ACC112 (cell line): ENCODE results near the gene ARHGAP31.
"Not testable (repeated sequence)": the region's sequence is repeated elsewhere in the genome, so short reads cannot be mapped to it uniquely, and the experiment has no call there.

Experiments used
- H2AFZ ChIP-seq: fragments of 200-600 bp; sonication (generic); one replicate; pipeline ENCODE4 v1.6.0; 2017; ENCODE audit warnings: antibody characterized with exemption, low read length; ENCODE audit not compliant: unreplicated experiment
- H3K27ac ChIP-seq: fragments of 200-600 bp; sonication (generic); 2 replicates; pipeline ENCODE4 v1.5.1; 2014; ENCODE audit warnings: low read depth, mild to moderate bottlenecking, antibody characterized with exemption, low read length, moderate library complexity
- H3K27me3 ChIP-seq: fragments of 200-600 bp; sonication (generic); 2 replicates; pipeline ENCODE4 v1.6.1; 2014; ENCODE audit warnings: mild to moderate bottlenecking, antibody characterized with exemption, low read length, moderate library complexity, mixed read lengths; ENCODE audit not compliant: insufficient read depth
- H3K36me3 ChIP-seq: fragments of 200-600 bp; sonication (generic); 2 replicates; pipeline ENCODE4 v1.6.1; 2016; ENCODE audit warnings: mild to moderate bottlenecking, antibody characterized with exemption, low read length, moderate library complexity, mixed read lengths; ENCODE audit not compliant: insufficient read depth
- H3K4me1 ChIP-seq: fragments of 200-600 bp; sonication (generic); one replicate; pipeline ENCODE4 v1.6.1; 2016; ENCODE audit warnings: low read length, mixed read lengths; ENCODE audit not compliant: insufficient read depth, unreplicated experiment, control insufficient read depth
- H3K4me3 ChIP-seq: fragments of 200-600 bp; sonication (generic); 2 replicates; pipeline ENCODE4 v1.5.1; 2014; ENCODE audit warnings: mild to moderate bottlenecking, low read depth, low read length
- H3K79me2 ChIP-seq: fragments of 200-600 bp; sonication (generic); one replicate; pipeline ENCODE4 v1.6.0; 2016; ENCODE audit warnings: low read length; ENCODE audit not compliant: control insufficient read depth, unreplicated experiment, insufficient read depth

ARHGAP31 gene

DNA sequence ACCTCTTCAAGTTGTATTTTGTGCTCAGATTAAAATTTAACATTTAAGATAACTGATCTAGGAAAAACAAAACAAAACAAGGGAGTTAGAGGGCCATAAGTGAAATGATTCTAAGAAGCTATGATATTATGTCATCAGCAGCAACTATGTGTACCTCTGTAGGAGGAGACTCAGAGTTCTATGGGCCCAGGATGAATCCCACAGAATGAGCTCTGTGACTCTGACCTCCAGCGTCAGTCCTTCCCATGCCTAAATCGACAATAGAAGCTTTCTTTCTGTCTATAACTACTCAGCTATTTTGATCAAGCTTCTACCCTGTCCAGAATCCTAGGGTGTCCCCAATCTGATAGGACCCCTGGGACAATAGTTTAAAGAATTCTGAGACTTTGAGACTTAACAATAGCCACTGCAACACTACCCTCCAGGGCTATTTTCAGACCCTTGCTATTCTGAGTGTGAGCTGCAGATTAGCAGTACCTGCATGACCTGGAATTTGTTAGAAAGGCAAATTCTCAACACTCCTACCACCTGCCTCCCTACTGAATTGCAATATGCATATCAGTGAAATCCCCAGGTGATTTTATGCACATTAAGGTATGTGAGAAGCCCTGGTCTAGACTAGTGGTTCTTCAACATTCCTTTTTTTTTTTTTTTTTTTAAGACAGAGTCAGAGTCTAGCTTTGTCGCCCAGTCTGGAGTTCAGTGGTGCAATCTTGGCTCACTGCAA is 66.7 kb downstream of the ARHGAP31 start:
- Histone ChIP-seq H3K4me3 (no peak overlapping the region), H2AFZ (no peak overlapping the region), H3K79me2 (peaks cover 4% of the 10 kb centered on the region), H3K27ac (no peak overlapping the region), H3K36me3 (no peaks in the 10 kb centered on the region), H3K4me1 (peaks cover 10% of the 10 kb centered on the region), H3K27me3 (no peaks in the 10 kb centered on the region)

DNA sequence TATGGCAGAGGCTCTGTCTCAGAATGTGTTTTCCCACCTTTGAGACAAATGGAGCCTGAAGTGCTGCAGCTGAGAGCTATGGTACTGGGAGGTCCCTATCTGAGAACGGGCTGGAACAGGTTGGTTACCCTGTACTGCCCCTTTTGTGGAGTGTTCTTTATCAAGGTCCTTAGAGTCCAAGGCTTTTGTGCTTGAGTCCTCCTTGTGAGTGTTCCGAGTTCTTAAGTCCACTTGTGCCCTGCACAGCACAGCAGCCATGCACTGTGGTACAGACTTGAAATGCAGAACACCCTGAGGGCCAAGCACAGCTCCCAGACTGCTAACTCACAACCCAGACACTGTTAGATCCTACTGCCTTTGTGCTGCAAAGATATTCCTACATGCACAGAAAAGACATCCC is 67.8 kb downstream of the ARHGAP31 start:
- no peaks in the 10 kb centered on the region for H3K27me3 ChIP-seq
- H3K4me3 ChIP-seq: no peak overlapping the region
- no peak overlapping the region for H2AFZ ChIP-seq
- H3K27ac ChIP-seq: no peak overlapping the region
- peaks cover 4% of the 10 kb centered on the region for H3K79me2 ChIP-seq
- no peaks in the 10 kb centered on the region for H3K36me3 ChIP-seq
- peaks cover 7% of the 10 kb centered on the region for H3K4me1 ChIP-seq

DNA sequence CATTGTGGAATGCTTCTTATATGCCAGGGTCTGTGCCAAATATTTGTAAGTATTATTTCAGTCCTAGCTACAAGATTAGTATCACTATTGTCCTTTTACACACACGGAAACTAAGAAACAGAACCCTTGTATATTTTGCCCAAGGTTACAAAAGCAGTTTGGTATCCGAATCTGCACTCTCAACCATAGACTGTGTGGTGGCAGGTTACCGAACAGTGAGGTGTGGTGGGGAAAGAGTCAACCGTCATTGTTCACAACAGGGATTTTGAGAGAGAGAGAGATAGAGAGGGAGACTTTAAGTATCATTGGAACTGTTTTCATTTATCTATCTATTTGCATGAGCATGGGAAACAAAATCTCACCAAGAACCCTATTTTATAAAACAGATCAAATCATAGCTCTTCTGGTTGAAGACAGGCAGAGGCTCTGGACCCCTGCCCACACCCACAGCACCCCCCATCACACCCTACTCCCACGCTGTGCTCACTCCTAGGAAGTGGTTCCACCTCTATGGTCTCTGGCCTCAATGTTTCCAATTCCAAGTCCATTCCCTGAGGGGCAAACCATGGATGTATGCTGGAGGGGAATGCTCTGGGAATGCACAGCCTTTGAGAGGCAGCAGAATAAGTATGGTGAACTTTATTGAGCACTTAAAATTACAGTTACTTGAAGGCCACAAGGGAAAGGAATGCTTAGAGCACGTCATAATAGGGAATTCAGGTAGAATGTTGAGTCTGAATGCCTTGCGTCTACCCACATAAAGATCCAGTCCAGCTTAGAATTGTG is 69.0 kb downstream of the ARHGAP31 start:
- Histone ChIP-seq H3K4me3 (no peak overlapping the region), H3K27ac (no peak overlapping the region), H2AFZ (no peak overlapping the region), H3K4me1 (no peaks in the 10 kb centered on the region), H3K36me3 (no peaks in the 10 kb centered on the region), H3K79me2 (peaks cover 4% of the 10 kb centered on the region), H3K27me3 (no peaks in the 10 kb centered on the region)

DNA sequence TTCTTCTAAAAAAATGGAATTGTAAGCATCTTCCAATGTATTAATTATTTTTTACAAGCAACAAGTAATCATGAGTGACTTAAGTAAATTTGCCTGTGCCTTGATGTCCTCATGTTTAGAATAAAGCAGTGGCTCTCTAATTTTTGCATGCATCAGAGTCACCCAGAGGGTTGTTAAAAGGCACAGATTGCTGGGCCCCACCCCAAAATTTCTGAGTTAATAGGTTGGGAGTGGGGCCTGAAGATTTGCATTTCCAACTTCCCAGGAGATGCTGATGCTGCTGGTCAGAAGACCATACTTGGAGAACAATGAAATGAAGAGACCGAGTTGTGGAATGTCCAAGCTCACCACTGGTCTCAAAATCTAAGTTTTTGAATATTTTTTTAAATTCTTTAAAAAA is 70.2 kb downstream of the ARHGAP31 start:
- Histone ChIP-seq H3K4me1 (no peaks in the 10 kb centered on the region), H3K27ac (no peak overlapping the region), H3K79me2 (no peaks in the 10 kb centered on the region), H3K27me3 (no peaks in the 10 kb centered on the region), H3K4me3 (no peak overlapping the region), H3K36me3 (no peaks in the 10 kb centered on the region), H2AFZ (no peak overlapping the region)

DNA sequence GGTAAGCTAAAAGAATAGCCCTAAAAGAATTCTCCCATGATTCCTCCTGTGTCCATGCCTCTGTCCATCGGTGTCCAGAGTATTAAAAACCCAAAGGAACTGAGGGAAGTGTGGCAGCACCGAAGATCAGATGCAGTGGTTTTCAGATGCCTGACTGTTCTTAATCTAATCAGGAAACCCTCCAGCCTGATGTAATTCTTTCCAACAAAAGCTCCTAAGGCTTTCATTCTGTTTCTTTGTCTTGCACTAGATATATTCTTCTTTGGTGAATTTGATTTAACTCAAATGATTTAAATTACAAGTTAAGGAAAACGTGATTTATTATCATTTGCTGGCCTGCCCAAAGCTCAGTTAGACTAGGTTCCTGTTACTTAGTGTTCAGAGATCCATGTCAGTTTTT is 71.2 kb downstream of the ARHGAP31 start:
- H3K36me3 ChIP-seq: no peaks in the 10 kb centered on the region
- no peak overlapping the region for H3K27ac ChIP-seq
- H3K4me3 ChIP-seq: no peak overlapping the region
- no peak overlapping the region for H2AFZ ChIP-seq
- H3K4me1 ChIP-seq: no peaks in the 10 kb centered on the region
- H3K79me2 ChIP-seq: no peaks in the 10 kb centered on the region
- H3K27me3 ChIP-seq: no peaks in the 10 kb centered on the region

DNA sequence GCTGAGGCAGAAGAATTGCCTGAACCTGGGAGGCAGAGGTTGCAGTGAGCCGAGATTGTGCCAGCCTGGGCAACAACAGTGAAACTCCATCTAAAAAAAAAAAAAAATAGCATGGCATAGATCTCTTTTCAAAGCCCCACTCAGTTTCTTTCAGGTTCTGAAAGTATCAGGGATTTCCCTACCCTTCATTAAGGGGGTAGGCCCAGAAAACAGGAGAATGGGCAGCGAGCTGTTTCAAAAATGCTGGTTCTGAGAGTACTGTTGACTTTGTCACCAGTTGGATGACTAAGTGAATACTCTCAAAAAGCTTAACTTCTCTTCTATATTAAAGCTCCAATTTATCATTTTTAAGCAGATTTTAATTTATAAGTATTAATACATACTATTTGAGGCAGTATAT is 72.8 kb downstream of the ARHGAP31 start:
- Histone ChIP-seq H3K27ac (no peak overlapping the region), H3K4me1 (no peaks in the 10 kb centered on the region), H2AFZ (no peak overlapping the region), H3K27me3 (no peaks in the 10 kb centered on the region), H3K4me3 (no peak overlapping the region), H3K79me2 (no peaks in the 10 kb centered on the region), H3K36me3 (peaks cover 7% of the 10 kb centered on the region)

DNA sequence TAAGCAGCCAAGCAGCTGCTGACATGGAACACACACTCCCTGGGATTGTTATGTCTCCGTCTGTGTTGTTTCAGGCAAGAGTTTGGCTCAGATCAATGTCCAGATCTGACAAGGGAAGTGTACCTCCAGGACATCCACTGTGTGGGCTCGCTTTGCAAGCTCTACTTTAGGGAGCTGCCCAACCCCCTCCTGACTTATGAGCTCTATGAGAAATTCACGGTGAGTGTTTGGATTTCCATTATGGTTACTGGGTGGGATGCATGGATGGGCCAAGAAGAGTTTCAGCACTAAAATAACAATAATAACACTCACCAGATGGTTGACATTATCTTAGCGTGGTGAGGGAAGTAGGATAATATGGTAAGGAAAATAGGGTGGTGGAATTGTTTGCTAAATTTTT is 74.1 kb downstream of the ARHGAP31 start:
- Histone ChIP-seq H3K4me1 (no peaks in the 10 kb centered on the region), H3K27ac (no peak overlapping the region), H3K79me2 (no peaks in the 10 kb centered on the region), H3K36me3 (peaks cover 7% of the 10 kb centered on the region), H3K4me3 (no peak overlapping the region), H2AFZ (no peak overlapping the region), H3K27me3 (no peaks in the 10 kb centered on the region)

DNA sequence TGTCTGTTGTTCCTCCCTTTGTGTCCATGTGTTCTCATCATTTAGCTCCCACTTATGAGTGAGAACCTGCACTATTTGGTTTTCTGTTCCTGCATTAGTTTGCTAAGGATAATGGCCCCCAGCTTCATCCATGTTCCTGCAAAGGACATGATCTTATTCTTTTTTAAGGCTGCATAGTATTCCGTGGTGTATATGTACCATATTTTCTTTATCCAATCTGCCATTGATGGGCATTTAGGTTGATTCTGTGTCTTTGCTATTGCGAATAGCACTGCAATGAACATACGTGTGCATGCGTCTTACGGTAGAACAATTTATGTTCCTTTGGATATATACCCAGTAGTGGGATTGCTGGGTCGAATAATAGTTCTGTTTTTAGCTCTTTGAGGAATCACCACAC is 77.6 kb downstream of the ARHGAP31 start:
- not testable (repeated sequence) for H3K4me1 ChIP-seq, H3K36me3 ChIP-seq, H3K27me3 ChIP-seq, H2AFZ ChIP-seq, H3K79me2 ChIP-seq, H3K4me3 ChIP-seq, H3K27ac ChIP-seq

DNA sequence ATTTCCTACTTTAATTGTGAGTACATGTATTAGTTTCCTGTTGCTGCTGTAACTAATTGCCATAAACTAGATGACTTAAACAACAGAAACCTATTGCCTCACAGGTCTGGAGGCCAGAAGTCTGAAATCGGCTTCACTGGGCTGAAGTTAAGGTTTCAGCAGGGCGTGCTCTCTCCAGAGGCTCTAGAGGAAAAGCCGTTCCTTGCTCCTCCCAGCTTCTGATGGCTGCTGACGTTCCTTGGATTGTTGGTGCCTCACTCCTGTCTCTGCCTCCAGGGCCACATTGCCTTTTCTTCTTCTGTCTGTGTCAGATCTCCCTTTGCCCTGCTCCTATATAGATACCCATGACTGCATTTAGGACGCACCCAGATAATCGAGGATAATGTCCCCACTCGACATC is 80.9 kb downstream of the ARHGAP31 start:
- Histone ChIP-seq H3K27ac (no peak overlapping the region), H3K79me2 (no peaks in the 10 kb centered on the region), H2AFZ (no peak overlapping the region), H3K4me3 (no peak overlapping the region), H3K27me3 (no peaks in the 10 kb centered on the region), H3K36me3 (peaks cover 7% of the 10 kb centered on the region), H3K4me1 (no peaks in the 10 kb centered on the region)

DNA sequence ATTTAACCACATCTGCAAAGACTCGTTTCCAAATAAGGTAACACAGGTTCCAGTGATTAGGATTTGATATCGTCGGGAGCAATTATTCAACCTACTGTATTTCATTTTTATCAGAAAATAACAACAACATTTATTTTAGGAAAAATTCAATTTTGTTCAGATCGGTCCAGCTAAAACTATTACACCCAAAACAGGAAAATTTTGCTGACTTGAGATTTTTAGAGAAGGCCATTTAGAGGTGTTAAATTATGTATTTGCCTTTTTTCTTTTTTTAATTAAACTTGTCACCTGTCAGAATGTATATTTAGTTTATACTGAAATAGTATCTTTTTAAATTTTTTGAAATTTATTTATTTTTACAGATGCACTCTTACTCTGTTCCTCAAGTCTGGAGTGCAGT is 81.3 kb downstream of the ARHGAP31 start:
- Histone ChIP-seq H3K27ac (no peak overlapping the region), H3K79me2 (no peaks in the 10 kb centered on the region), H3K36me3 (peaks cover 7% of the 10 kb centered on the region), H3K4me3 (no peak overlapping the region), H2AFZ (no peak overlapping the region), H3K27me3 (no peaks in the 10 kb centered on the region), H3K4me1 (no peaks in the 10 kb centered on the region)

DNA sequence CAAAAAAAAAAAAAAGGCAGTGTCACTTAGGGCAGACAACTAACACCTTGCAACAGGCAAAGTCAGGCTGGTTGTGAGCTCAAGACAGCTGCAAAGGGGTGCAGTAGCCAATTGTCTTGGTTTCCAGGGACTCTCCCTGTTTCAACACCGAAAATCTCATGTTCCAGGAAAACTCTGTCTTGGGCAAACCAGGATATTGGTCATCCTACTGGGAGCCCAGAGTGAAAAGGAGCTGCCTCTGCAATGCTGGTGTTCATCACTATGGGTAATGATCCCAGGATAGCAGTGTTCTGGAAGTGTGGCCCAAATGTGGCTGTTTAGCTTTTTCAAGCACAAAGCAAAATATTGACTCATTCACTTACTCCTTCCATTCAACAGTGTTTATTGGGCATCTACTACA is 82.6 kb downstream of the ARHGAP31 start:
- Histone ChIP-seq H3K4me1 (no peaks in the 10 kb centered on the region), H2AFZ (no peak overlapping the region), H3K27ac (no peak overlapping the region), H3K36me3 (no peaks in the 10 kb centered on the region), H3K27me3 (no peaks in the 10 kb centered on the region), H3K4me3 (no peak overlapping the region), H3K79me2 (no peaks in the 10 kb centered on the region)
